Activated CD4-positive, CD25-positive, alpha-beta regulatory T cell treated with anti-CD3 and anti-CD28 coated beads, Interleukin-2, amount 50 U/mL, for 16 hours (primary cell): ENCODE data around the gene AKAP6.
"Not testable (repeated sequence)": the region's sequence is repeated elsewhere in the genome, so short reads cannot be mapped to it uniquely, and the experiment has no call there.

Experiments used
- DNase-seq: peaks from one replicate; pipeline ENCODE4 v3.0.0-alpha.2; 2020; ENCODE audit warnings: low read depth, low spot score

Gene AKAP6

DNA sequence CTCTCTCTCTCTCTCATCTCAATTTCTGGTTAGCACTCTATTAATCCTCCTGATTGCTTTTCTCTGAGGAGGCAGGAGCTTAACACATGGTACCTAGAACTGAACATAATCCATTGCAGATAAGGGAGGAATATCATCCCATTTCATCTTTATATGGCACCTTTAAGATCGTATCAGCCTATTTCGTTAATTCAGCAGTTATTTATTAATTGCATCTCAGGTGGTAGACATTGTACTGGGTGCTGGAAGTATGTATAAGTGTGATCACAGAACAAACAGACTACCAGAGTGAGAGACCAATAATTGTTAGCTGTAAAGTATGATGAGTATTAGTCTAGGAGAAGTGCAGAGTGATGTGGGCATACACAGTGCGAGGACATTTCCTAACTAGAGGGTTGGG lies 39.0 kb downstream of the AKAP6 start:
- no peak for DNase-seq

- no peak for DNase-seq
These were observed 41.6 kb downstream of the AKAP6 start for GRCh38 chr14:32370714-32371113.

GRCh38 chr14:32372154-32372553 lies 43.1 kb downstream of the AKAP6 start:
- no peak for DNase-seq

DNA sequence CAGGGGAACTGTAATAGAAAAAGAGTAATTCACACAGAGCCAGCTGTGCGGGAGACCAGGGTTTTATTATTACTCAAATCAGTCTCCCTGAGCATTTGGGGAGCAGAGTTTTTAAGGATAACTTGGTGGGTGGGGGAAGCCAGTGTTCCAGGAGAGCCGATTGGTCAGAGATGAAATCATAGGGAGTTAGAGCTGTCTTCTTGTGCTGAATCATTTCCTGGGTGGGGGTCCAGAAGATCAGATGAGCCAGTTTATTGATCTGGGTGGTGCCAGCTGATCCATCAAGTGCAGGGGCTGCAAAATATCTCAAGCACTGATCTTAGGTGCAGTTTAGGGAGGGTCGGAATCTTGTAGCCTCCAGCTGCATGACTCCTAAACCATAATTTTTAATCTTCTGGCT lies 44.1 kb downstream of the AKAP6 start:
- not testable (repeated sequence) for DNase-seq

DNA sequence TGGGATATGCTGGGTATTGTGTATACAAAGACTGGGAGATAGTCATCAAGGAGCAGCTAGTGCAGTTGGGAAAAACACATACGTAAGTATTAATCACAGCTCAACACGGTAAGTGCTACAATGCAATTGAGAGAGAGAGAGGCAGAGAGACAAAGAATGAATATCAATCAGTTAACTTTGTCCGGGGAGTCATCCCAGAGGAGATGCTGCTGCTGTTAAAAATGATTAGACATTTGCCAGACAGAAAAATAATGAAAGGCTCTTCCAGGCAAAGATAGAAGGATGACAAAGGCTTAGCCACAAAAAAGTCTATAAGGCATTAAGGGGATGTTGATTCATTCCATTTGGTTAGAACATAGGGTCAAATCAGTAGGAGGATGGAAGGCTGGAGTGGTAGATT lies 45.1 kb downstream of the AKAP6 start:
- no peak for DNase-seq

GRCh38 chr14:32375663-32376062 lies 46.6 kb downstream of the AKAP6 start:
- DNase-seq = no peak

GRCh38 chr14:32377046-32377646 lies 48.0 kb downstream of the AKAP6 start:
- DNase-seq = no peak

GRCh38 chr14:32378284-32378683 lies 49.2 kb downstream of the AKAP6 start:
- DNase-seq = no peak

DNA sequence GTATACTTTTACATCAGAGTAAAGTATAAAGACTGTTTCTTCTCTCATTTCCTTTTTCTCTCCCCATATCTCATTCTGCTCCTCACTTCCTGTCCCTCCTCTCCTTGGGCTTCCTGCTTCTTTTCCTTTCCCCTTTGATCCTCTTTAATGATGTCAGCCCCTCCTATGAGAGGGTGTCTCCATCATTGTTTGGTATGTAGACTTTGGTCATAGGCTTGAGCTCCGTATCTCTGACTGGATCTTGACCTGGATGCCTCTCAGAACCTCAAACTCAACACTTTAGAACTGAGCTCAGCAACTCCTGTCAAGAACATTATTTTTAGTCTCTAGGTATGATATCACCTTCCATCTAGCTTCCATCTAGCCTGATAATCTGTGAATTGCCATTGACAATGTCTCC lies 50.3 kb downstream of the AKAP6 start:
- DNase-seq = no peak

DNA sequence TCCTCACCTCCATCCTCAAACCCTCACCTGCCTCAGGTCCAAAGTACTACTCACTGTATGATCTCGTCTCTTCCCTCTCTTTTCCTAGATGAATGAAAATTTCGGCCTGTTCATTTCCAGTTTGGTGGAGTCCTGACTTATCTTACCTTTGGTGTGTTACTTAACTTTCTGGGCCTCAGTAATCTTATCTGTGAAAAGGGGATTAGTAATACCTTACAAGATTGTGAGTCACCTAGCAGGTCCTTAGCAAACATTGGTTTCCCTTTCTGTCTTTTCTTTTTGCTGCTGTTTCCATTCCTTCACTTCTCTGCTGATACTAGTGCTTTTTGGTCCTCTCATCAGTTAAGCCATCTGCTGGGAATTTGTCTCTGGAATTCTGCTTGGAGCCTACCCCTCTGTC lies 52.8 kb downstream of the AKAP6 start:
- no peak for DNase-seq

- no peak for DNase-seq
These were observed 53.6 kb downstream of the AKAP6 start for GRCh38 chr14:32382704-32383103.

DNA sequence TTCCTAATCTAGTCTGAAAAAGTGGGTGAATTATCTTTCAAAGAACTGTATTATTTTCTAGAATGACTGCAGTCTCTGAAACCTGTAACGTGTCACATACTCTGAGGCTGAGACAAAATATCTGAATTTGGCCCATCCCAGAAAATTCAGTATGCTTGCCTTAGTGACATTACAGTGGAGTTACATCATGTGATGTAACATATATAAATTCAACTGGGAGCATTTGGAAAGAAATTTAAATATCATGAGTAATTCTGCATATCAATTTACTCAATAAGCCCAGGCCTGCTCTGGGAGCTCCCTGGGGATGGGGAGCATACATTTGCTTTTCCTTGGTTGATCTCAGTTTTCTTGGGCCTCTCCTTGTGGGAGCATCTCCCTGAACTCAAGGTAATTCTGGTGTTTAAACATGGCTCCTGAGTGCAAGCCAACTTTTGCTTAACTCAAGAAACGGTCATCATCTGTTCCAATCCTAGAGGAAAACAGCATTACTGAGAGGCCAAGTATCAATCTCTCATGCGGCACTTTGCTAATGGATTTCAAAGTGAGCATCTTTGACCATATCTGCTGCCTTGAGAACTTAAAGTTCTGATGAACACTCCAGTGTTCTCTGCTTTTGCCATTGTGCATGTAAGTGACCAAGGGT lies 54.4 kb downstream of the AKAP6 start:
- no peak for DNase-seq

- DNase-seq = no peak
These were observed 55.4 kb downstream of the AKAP6 start for GRCh38 chr14:32384464-32384863.

DNA sequence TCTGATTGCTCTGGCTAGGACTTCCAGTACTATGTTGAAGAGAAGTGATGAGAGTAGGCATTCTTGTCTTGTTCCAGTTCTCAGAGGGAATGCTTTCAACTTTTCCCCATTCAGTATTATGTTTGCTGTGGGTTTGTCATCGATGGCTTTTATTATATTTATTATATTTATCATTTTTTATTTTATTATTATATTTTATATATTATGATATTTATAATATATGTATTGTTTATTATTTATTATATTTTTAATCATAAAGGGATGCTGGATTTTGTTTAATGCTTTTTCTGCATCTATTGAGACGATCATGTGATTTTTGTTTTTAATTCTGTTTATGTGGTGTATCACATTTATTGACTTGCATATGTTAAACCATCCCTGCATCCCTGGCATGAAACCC lies 58.2 kb downstream of the AKAP6 start:
- not testable (repeated sequence) for DNase-seq

- no peak for DNase-seq
These were observed 64.0 kb downstream of the AKAP6 start for GRCh38 chr14:32393119-32393518.

DNA sequence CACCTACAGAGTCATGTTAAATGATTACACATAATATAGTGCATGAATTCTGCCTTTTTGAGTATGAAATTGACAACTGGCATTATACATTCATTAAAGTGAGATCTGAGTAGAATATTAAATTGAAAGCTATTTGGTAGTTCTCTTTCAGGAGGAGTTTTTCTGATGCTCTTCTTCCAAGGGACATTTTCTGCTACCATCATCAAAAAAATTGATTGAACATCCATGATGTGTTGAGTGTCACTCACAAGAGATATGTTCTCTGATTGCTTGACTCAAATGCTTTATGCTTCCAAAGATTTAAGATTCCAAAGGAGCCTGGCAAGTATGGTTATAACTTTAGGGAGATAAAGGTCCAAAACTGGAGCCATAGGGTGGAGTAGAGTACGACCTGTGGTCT lies 64.9 kb downstream of the AKAP6 start:
- no peak for DNase-seq

- DNase-seq = no peak
These were observed 67.8 kb downstream of the AKAP6 start for GRCh38 chr14:32396885-32397284.

- no peak for DNase-seq
These were observed 69.0 kb downstream of the AKAP6 start for GRCh38 chr14:32397861-32398640.

DNA sequence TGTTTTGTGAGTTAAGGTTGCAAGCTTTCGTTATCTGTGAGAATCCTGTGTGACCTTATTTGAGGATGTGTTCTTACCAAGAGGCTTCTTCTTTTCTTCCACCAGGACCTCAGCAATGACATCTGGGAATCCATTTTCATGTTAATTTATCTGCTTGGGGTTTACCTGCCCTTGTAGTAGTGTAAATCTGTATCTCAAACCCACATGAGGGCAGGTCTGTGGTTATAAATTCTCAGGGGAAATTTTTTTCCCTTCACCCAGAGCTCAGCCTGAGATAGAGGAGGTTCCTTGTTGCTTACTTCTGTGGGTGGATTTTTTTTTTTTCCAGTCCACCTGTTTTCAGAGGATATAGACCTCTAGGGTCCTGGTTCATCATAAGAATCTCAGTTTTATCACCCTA lies 70.8 kb downstream of the AKAP6 start:
- DNase-seq = no peak

GRCh38 chr14:32400480-32400879 lies 71.4 kb downstream of the AKAP6 start:
- DNase-seq = no peak

DNA sequence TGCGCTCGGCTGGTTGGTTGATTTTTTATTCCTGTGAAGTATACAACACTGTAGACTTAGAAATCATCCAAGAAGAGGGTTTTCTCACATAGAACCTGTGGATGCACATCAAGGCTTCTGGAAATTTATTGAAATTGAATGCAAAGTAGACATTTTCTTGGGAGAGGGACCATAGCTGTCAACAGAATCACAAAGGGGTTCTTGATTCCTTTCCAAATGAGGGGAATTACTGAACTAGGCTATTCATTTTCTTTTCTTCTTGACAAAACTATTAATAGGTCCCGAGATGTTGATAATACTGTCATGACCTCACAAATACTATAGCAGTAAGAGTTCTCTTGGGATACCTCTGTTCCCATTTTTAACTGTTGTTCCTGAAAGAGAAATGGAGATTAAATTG lies 73.9 kb downstream of the AKAP6 start:
- no peak for DNase-seq

- DNase-seq = no peak
These were observed 74.6 kb downstream of the AKAP6 start for GRCh38 chr14:32403688-32404087.
